Endothelial cell of umbilical vein (primary cell): ENCODE results near the gene AZGP1. TPM values are rescaled to one million over a fixed set of nuclear protein-coding genes. Genes with fewer than 3 reads are reported as not detected.
"Not testable (repeated sequence)": the region's sequence is repeated elsewhere in the genome, so short reads cannot be mapped to it uniquely, and the experiment has no call there.

Source experiments
- BruUV-seq: library from RNA; stranded (reverse); fragments of 400-500 nt; replicated peaks from 2 replicates; lab custom pipeline; 2021; lab: Mats Ljungman, UMichigan
- CTCF ChIA-PET: fragments of 300-600, 350-600 bp; sonication (Branson Sonifier 250); formaldehyde crosslinking; loops from one replicate; lab custom pipeline; 2021; ENCODE audit warnings: antibody characterized with exemption, inconsistent platforms; lab: Charles Lee
- POLR2A ChIA-PET: fragments of 300-600, 350-600 bp; sonication (Branson Sonifier 250); formaldehyde crosslinking; loops from one replicate; lab custom pipeline; 2021; ENCODE audit warnings: antibody characterized with exemption, inconsistent platforms; lab: Charles Lee
- DNase-seq: peaks from one replicate; pipeline ENCODE4 v3.0.0-alpha.2; 2011; ENCODE audit warnings: low read depth, low spot score
- FAIRE-seq: peaks from 2 replicates; lab custom pipeline; 2011; peaks lifted over from hg19 to GRCh38; lab: Jason Lieb, UNC
- H2AFZ ChIP-seq: 2 replicates; pipeline ENCODE4 v1.6.0; 2012; ENCODE audit warnings: low read depth, low read length, control low read depth, inconsistent platforms
- H3K27ac ChIP-seq: 2 replicates; pipeline ENCODE4 v1.5.1; 2011; ENCODE audit warnings: low read depth, mild to moderate bottlenecking, control low read depth, low read length, moderate library complexity; ENCODE audit not compliant: insufficient read depth
- H3K27me3 ChIP-seq, 2 experiments: 2 replicates each; pipeline versions ENCODE4 v1.6.0 to v1.6.1; 2011; ENCODE audit warnings: low read length in 2 of 2, mixed read lengths in 1 of 2; ENCODE audit not compliant: control insufficient read depth in 2 of 2, insufficient read depth in 2 of 2
- H3K36me3 ChIP-seq, 2 experiments: 2 replicates in 1 of 2; 3 replicates in 1 of 2; pipeline ENCODE4 v1.5.1; 2011; ENCODE audit warnings: low read length in 2 of 2, mild to moderate bottlenecking in 1 of 2, moderate library complexity in 1 of 2; ENCODE audit not compliant: control insufficient read depth in 2 of 2, insufficient read depth in 2 of 2; ENCODE audit errors: extremely low read depth in 1 of 2
- H3K4me1 ChIP-seq: 3 replicates; pipeline ENCODE4 v1.5.1; 2011; ENCODE audit warnings: mild to moderate bottlenecking, low read length; ENCODE audit not compliant: control insufficient read depth, insufficient read depth; ENCODE audit errors: extremely low read depth
- H3K4me2 ChIP-seq: 2 replicates; pipeline ENCODE4 v1.6.1; 2011; ENCODE audit warnings: low read length, control low read depth, mixed read lengths; ENCODE audit not compliant: insufficient read depth
- H3K4me3 ChIP-seq, 3 experiments: fragments of 200-600 bp in 1 of 3; sonication (generic), shearing (Covaris generic) in 1 of 3; replicated peaks in 1 of 3; 2 replicates each; pipeline ENCODE4 v1.5.1; 2011 to 2016; ENCODE audit warnings: control low read depth in 3 of 3, low read length in 3 of 3, mild to moderate bottlenecking in 2 of 3, inconsistent platforms in 1 of 3, low read depth in 1 of 3, moderate library complexity in 1 of 3; ENCODE audit not compliant: insufficient read depth in 1 of 3
- H3K79me2 ChIP-seq: 2 replicates; pipeline ENCODE4 v1.6.0; 2012; ENCODE audit warnings: low read length, inconsistent platforms; ENCODE audit not compliant: control insufficient read depth, insufficient read depth
- H3K9ac ChIP-seq: replicated peaks from 2 replicates; pipeline ENCODE3; 2011; ENCODE audit warnings: low read length, control low read depth; ENCODE audit not compliant: insufficient read depth; ENCODE audit errors: extremely low read depth
- H3K9me1 ChIP-seq: replicated peaks from 3 replicates; pipeline ENCODE4 v1.6.0; 2011; ENCODE audit warnings: mild to moderate bottlenecking, low read length; ENCODE audit not compliant: control insufficient read depth, insufficient read depth; ENCODE audit errors: extremely low read depth
- H3K9me3 ChIP-seq: replicated peaks from 2 replicates; pipeline ENCODE4 v1.5.1; 2012; ENCODE audit warnings: low read length, inconsistent platforms; ENCODE audit not compliant: control insufficient read depth, insufficient read depth
- H4K20me1 ChIP-seq: replicated peaks from 2 replicates; pipeline ENCODE3; 2011; ENCODE audit warnings: mild to moderate bottlenecking, low read length; ENCODE audit not compliant: control insufficient read depth, insufficient read depth; ENCODE audit errors: extremely low read depth
- CTCF ChIP-seq, 2 donors: IDR thresholded peaks; 1 replicate in 1 of 2; 2 replicates in 1 of 2; pipeline ENCODE4 v1.5.1; 2011; ENCODE audit warnings: low read length in 2 of 2, mild to moderate bottlenecking in 2 of 2, moderate library complexity in 2 of 2, control low read depth in 1 of 2, inconsistent platforms in 1 of 2, low read depth in 1 of 2; ENCODE audit not compliant: insufficient read depth in 1 of 2; ENCODE audit errors: extremely low read depth in 1 of 2
- EZH2 ChIP-seq: IDR thresholded peaks from 2 replicates; pipeline ENCODE4 v1.6.1; 2012; ENCODE audit warnings: borderline replicate concordance, low read depth, mild to moderate bottlenecking, moderate library complexity, low read length, inconsistent platforms; ENCODE audit not compliant: severe bottlenecking
- FOS ChIP-seq: IDR thresholded peaks from 2 replicates; pipeline ENCODE4 v1.6.1; 2011; ENCODE audit warnings: mild to moderate bottlenecking, low read length, moderate library complexity, borderline replicate concordance; ENCODE audit not compliant: insufficient read depth
- GATA2 ChIP-seq: IDR thresholded peaks from 2 replicates; pipeline ENCODE4 v1.7.0; 2011; ENCODE audit warnings: low read depth, mild to moderate bottlenecking, moderate library complexity, mixed read lengths, low read length; ENCODE audit not compliant: insufficient read length, insufficient read depth
- JUN ChIP-seq: IDR thresholded peaks from 2 replicates; pipeline ENCODE4 v1.6.1; 2011; ENCODE audit warnings: borderline replicate concordance, low read depth; ENCODE audit not compliant: insufficient read length, insufficient read depth
- MAX ChIP-seq: IDR thresholded peaks from 2 replicates; pipeline ENCODE4 v1.6.1; 2011; ENCODE audit not compliant: insufficient read depth, insufficient read length
- MYC ChIP-seq: IDR thresholded peaks from one replicate; pipeline ENCODE4 v1.6.1; 2011; ENCODE audit warnings: mild to moderate bottlenecking, low read depth, low read length
- POLR2A ChIP-seq: IDR thresholded peaks from 2 replicates; pipeline ENCODE4 v1.6.1; 2012; ENCODE audit warnings: low read depth, mild to moderate bottlenecking, control low read depth, low read length
- POLR2AphosphoS5 ChIP-seq: IDR thresholded peaks from 2 replicates; pipeline ENCODE4 v1.6.1; 2012; ENCODE audit warnings: low read depth, mild to moderate bottlenecking, control low read depth, low read length, moderate library complexity; ENCODE audit not compliant: insufficient read depth
- dilution Hi-C: fragments of 300-500 bp; cut with MboI; formaldehyde crosslinking; loops from one replicate; pipeline ENCODE4 v1.15.0; 2019; ENCODE audit warnings: low sequenced_read_pairs; ENCODE audit not compliant: extremely low pct_ligation_motif_present
- intact Hi-C: fragments of 100-400 bp; cut with micrococcal nuclease; formaldehyde crosslinking; loops from one replicate; pipeline ENCODE4 v1.10.0; 2022
- polyA plus RNA-seq, 4 experiments: library from polyadenylated mRNA; depleted of rRNA in 3 of 4; stranded (reverse) in 3 of 4; unstranded in 1 of 4; fragments of >200 nt; gene quantifications; 2 replicates each; pipeline versions ENCODE4 v1.2.1 to v1.2.3, GENCODE V29; 2011 to 2012; ENCODE audit warnings: missing spikeins in 1 of 4
- total RNA-seq: library from RNA; stranded (reverse); gene quantifications from 2 replicates; pipeline ENCODE4 v1.2.3, GENCODE V29; 2021

AZGP1 gene
- total and polyA plus RNA-seq, 2 donors (not counting 3 experiments of a cell fraction or from before 2014, with no cell fraction given), result not detected

DNA sequence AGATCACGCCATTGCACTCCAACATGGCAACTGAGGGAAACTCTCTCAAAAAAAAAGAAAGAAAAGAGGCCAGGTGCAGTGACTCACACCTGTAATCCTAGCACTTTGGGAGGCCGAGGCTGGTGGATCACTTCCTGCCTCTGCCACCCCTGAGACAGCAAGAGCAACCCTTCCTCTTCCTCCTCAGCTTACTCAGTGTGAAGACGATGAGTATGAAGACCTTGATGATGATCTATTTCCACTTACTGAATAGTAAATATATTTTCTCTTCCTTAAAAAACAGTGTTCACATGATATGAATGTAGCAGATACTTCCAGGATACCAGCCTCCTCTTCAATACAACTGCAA lies 37.5 kb upstream of the AZGP1 start:
- Histone ChIP-seq H3K4me3 (no peak overlapping the region), H3K4me2 (no peak overlapping the region), H3K79me2 (peaks cover 26% of the 10 kb centered on the region), H2AFZ (no peak overlapping the region), H3K9ac (no peak overlapping the region), H3K9me1 (no peaks in the 10 kb centered on the region), H3K4me1 (peaks cover 12% of the 10 kb centered on the region), H3K27me3 (no peaks in the 10 kb centered on the region), H3K36me3 (no peaks in the 10 kb centered on the region), H3K27ac (no peak overlapping the region), H4K20me1 (no peaks in the 10 kb centered on the region), H3K9me3 (no peaks in the 10 kb centered on the region)
- DNase-seq (no peak), FAIRE-seq (no peak)
- no TSS peak for BruUV-seq
- intact Hi-C loops, result no loop called here
- dilution Hi-C loops, result no loop called here
- ChIA-PET CTCF (interaction anchor here (1.5 kb wide), 1 partner anchor 19 kb away, joined by 3 read pairs; no protein-coding TSS in a partner anchor), POLR2A (no interaction called here)
- TF ChIP-seq GATA2 (no peak), POLR2AphosphoS5 (no peak), POLR2A (no peak), JUN (no peak), CTCF (IDR thresholded peaks at IDR 0.05; ENCODE audit: extremely low read depth in 1 of 2, insufficient read depth in 1 of 2, low read depth in 1 of 2, low read length in 2 of 2) (no peak), FOS (no peak), EZH2 (no peak), MYC (no peak), MAX (no peak)

DNA sequence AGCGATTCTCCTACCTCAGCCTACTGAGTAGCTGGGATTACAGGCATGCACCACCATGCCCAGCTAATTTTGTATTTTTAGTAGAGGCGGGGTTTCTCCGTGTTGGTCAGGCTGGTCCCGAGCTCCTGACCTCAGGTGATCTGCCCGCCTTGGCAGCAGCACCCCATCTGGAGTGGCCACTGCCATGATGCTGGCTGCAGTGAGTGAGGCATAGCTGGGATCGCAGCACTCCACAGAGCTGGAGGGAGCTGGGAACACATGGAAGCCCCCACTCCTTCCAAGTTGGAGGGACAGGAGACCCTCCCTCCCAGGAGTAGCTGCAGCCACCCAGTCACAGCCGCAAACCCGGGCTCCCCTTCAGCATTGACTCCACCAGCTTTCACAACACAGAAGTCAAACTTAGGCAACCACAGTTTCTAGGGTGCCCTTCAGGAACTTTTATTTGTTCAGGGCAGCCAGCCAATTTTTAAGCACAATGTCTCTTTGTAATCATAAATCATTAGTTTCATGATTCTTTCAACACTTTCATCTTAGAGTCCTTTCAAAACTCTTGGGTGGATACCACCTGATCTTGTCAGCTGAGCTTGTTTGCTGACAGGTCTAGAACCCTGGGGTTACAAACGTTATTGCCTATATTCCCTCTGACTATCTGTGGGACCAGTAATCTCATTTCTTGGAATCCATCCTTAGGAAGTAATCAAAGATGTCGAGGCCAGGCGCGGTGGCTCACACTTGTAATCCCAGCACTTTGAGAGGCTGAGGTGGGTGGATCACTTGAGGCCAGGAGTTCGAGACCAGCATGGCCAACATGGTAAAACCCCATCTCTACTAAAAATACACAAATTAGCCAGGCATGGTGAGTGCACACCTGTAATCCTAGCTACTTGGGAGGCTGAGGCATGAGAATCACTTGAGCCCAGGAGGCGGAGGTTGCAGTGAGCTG lies 36.8 kb upstream of the AZGP1 start:
- H3K27ac ChIP-seq, H3K9me1 ChIP-seq, FAIRE-seq, POLR2A ChIA-PET, H2AFZ ChIP-seq, dilution Hi-C loops, BruUV-seq, H3K27me3 ChIP-seq, H3K4me3 ChIP-seq, intact Hi-C loops, DNase-seq, H4K20me1 ChIP-seq, H3K9me3 ChIP-seq, H3K4me2 ChIP-seq, H3K36me3 ChIP-seq, H3K9ac ChIP-seq: not testable (repeated sequence)
- Histone ChIP-seq H3K4me1 (peaks cover 12% of the 10 kb centered on the region), H3K79me2 (peaks cover 21% of the 10 kb centered on the region)
- CTCF ChIA-PET, result interaction anchor here (0.5 to 1.5 kb wide), 6 partner anchors 9 to 19 kb away, joined by 3 to 4 read pairs (median 3); no protein-coding TSS in a partner anchor
